H1 (cell line): Measurements from ENCODE around the gene MRPL47. TPM values are rescaled to one million over a fixed set of nuclear protein-coding genes. Genes with fewer than 3 reads are reported as not detected.

Experiments
- CTCF ChIA-PET: fragments of 300-600 bp; sonication (Branson Sonifier 250); formaldehyde crosslinking; loops from one replicate; lab custom pipeline; 2021; ENCODE audit not compliant: partially characterized antibody; lab: Charles Lee
- POLR2A ChIA-PET: fragments of 300-600 bp; sonication (Branson Sonifier 250); formaldehyde crosslinking; loops from one replicate; lab custom pipeline; 2021; ENCODE audit warnings: inconsistent platforms; ENCODE audit not compliant: partially characterized antibody; lab: Charles Lee
- DNase-seq, 2 experiments: peaks; one replicate each; pipeline versions ENCODE4 v3.0.0 to v3.0.0-alpha.2; 2010 to 2022; ENCODE audit warnings: low spot score in 2 of 2, low read depth in 1 of 2, mixed read lengths in 1 of 2
- FAIRE-seq: peaks from 2 replicates; lab custom pipeline; 2011; peaks lifted over from hg19 to GRCh38; lab: Jason Lieb, UNC
- H2AFZ ChIP-seq: 2 replicates; pipeline ENCODE4 v1.8.1; 2012; ENCODE audit warnings: low read length, inconsistent platforms
- H2AK5ac ChIP-seq: 2 replicates; pipeline ENCODE4 v1.6.1; 2013; ENCODE audit warnings: low read depth, low read length
- H2BK120ac ChIP-seq: replicated peaks from 2 replicates; pipeline ENCODE3; 2013; ENCODE audit warnings: low read depth, low read length, inconsistent platforms
- H2BK12ac ChIP-seq: 2 replicates; pipeline ENCODE4 v1.6.1; 2013; ENCODE audit warnings: low read depth, low read length
- H2BK15ac ChIP-seq: 2 replicates; pipeline ENCODE4 v1.6.1; 2013; ENCODE audit warnings: low read length
- H2BK20ac ChIP-seq: 2 replicates; pipeline ENCODE4 v1.6.1; 2013; ENCODE audit warnings: low read length
- H2BK5ac ChIP-seq: 2 replicates; pipeline ENCODE4 v1.6.1; 2013; ENCODE audit warnings: low read depth, low read length
- H3K14ac ChIP-seq: 2 replicates; pipeline ENCODE4 v1.6.1; 2013; ENCODE audit warnings: inconsistent platforms; ENCODE audit not compliant: insufficient read length
- H3K18ac ChIP-seq: 2 replicates; pipeline ENCODE4 v1.6.1; 2013; ENCODE audit warnings: low read length; ENCODE audit errors: extremely low read depth
- H3K23ac ChIP-seq: 2 replicates; pipeline ENCODE4 v1.6.1; 2013; ENCODE audit warnings: inconsistent platforms; ENCODE audit not compliant: insufficient read length
- H3K23me2 ChIP-seq: 2 replicates; pipeline ENCODE4 v1.6.1; 2013; ENCODE audit warnings: low read depth, low read length
- H3K27ac ChIP-seq: 2 replicates; pipeline ENCODE4 v1.6.1; 2011; ENCODE audit warnings: low read depth, low read length, inconsistent platforms
- H3K27me3 ChIP-seq, 4 experiments: replicated peaks in 1 of 4; 1 replicate in 1 of 4; 2 replicates in 3 of 4; pipeline versions ENCODE4 v1.6.1 to v1.8.1; 2011 to 2013; ENCODE audit warnings: low read length in 3 of 4, mild to moderate bottlenecking in 3 of 4, inconsistent platforms in 2 of 4, mixed read lengths in 2 of 4, moderate library complexity in 1 of 4; ENCODE audit not compliant: control insufficient read depth in 3 of 4, insufficient read depth in 3 of 4; ENCODE audit errors: extremely low read depth in 1 of 4
- H3K36me3 ChIP-seq, 4 experiments: 2 replicates each; pipeline versions ENCODE4 v1.6.1 to v1.8.1; 2011 to 2013; ENCODE audit warnings: mild to moderate bottlenecking in 4 of 4, low read length in 3 of 4, moderate library complexity in 2 of 4, control low read depth in 1 of 4, inconsistent platforms in 1 of 4; ENCODE audit not compliant: insufficient read depth in 4 of 4, control insufficient read depth in 2 of 4
- H3K4ac ChIP-seq: replicated peaks from 2 replicates; pipeline ENCODE3; 2013; ENCODE audit warnings: low read length, low read depth, mixed read lengths, inconsistent platforms; ENCODE audit not compliant: insufficient read length
- H3K4me1 ChIP-seq, 4 experiments: replicated peaks in 1 of 4; 1 replicate in 1 of 4; 2 replicates in 3 of 4; pipeline versions ENCODE4 v1.6.1 to v1.8.1; 2011 to 2013; ENCODE audit warnings: low read length in 3 of 4, inconsistent platforms in 2 of 4, mixed read lengths in 1 of 4; ENCODE audit not compliant: insufficient read depth in 4 of 4, control insufficient read depth in 3 of 4
- H3K4me2 ChIP-seq, 2 experiments: 2 replicates each; pipeline versions ENCODE4 v1.6.1 to v1.8.1; 2011 to 2013; ENCODE audit warnings: low read depth in 2 of 2, low read length in 2 of 2, control low read depth in 1 of 2, inconsistent platforms in 1 of 2, mild to moderate bottlenecking in 1 of 2; ENCODE audit not compliant: insufficient read depth in 1 of 2
- H3K4me3 ChIP-seq, 4 experiments: fragments of 200-600, 300-600 bp in 1 of 4; sonication (generic), shearing (Covaris generic), sonication (Bioruptor Twin) in 1 of 4; 2 replicates each; pipeline versions ENCODE4 v1.5.1 to v1.8.1; 2011 to 2016; ENCODE audit warnings: low read length in 4 of 4, low read depth in 3 of 4, control low read depth in 2 of 4, inconsistent platforms in 2 of 4, mild to moderate bottlenecking in 2 of 4, mixed read lengths in 1 of 4, moderate library complexity in 1 of 4; ENCODE audit not compliant: insufficient read depth in 2 of 4; ENCODE audit errors: extremely low read depth in 1 of 4
- H3K56ac ChIP-seq: replicated peaks from 2 replicates; pipeline ENCODE3; 2013; ENCODE audit warnings: low read depth, mild to moderate bottlenecking, mixed read lengths, low read length, inconsistent platforms; ENCODE audit not compliant: insufficient read length
- H3K79me1 ChIP-seq: 2 replicates; pipeline ENCODE4 v1.6.1; 2013; ENCODE audit warnings: low read depth, low read length, control low read depth
- H3K79me2 ChIP-seq, 2 experiments: 2 replicates each; pipeline versions ENCODE4 v1.6.1 to v1.8.1; 2012 to 2013; ENCODE audit warnings: low read length in 2 of 2, mild to moderate bottlenecking in 2 of 2, inconsistent platforms in 1 of 2; ENCODE audit not compliant: insufficient read depth in 2 of 2, control insufficient read depth in 1 of 2
- H3K9ac ChIP-seq, 4 experiments: replicated peaks in 1 of 4; 1 replicate in 1 of 4; 2 replicates in 3 of 4; pipeline versions ENCODE4 v1.6.1 to v1.8.1; 2011 to 2013; ENCODE audit warnings: low read depth in 3 of 4, low read length in 3 of 4, control low read depth in 2 of 4, mild to moderate bottlenecking in 2 of 4, moderate library complexity in 2 of 4, inconsistent platforms in 1 of 4; ENCODE audit errors: extremely low read depth in 1 of 4
- H3K9me3 ChIP-seq, 2 experiments: 2 replicates each; pipeline versions ENCODE4 v1.6.1 to v1.8.1; 2012 to 2013; ENCODE audit warnings: mild to moderate bottlenecking in 2 of 2, moderate library complexity in 2 of 2, control low read depth in 1 of 2, inconsistent platforms in 1 of 2, low read depth in 1 of 2, low read length in 1 of 2, mixed read lengths in 1 of 2; ENCODE audit not compliant: insufficient read depth in 2 of 2
- H4K20me1 ChIP-seq, 2 experiments: replicated peaks in 1 of 2; 2 replicates each; pipeline versions ENCODE3 to v1.8.1; 2011 to 2013; ENCODE audit warnings: inconsistent platforms in 2 of 2, low read length in 2 of 2, mild to moderate bottlenecking in 1 of 2; ENCODE audit not compliant: insufficient read depth in 2 of 2, control insufficient read depth in 1 of 2
- H4K5ac ChIP-seq: 2 replicates; pipeline ENCODE4 v1.6.1; 2013; ENCODE audit warnings: low read length, low read depth, mixed read lengths, inconsistent platforms; ENCODE audit not compliant: insufficient read length
- H4K8ac ChIP-seq: 2 replicates; pipeline ENCODE4 v1.8.0; 2013; ENCODE audit warnings: mild to moderate bottlenecking, moderate library complexity, low read length, inconsistent platforms; ENCODE audit not compliant: insufficient read depth; ENCODE audit errors: extremely low read depth
- H4K91ac ChIP-seq: replicated peaks from 2 replicates; pipeline ENCODE3; 2013; ENCODE audit warnings: low read length, mixed read lengths, inconsistent platforms; ENCODE audit not compliant: insufficient read length
- POLR2AphosphoS5 ChIP-seq: IDR thresholded peaks from 2 replicates; pipeline ENCODE4 v1.6.1; 2011; ENCODE audit warnings: low read depth, low read length
- RBBP5 ChIP-seq: IDR thresholded peaks from 2 replicates; pipeline ENCODE4 v1.7.1; 2012; ENCODE audit warnings: low read depth, mild to moderate bottlenecking, inconsistent platforms, low read length, moderate library complexity, borderline replicate concordance
- SP4 ChIP-seq: IDR thresholded peaks from 2 replicates; pipeline ENCODE4 v1.6.1; 2012; ENCODE audit warnings: low read length, inconsistent platforms
- WGBS, 2 experiments: shearing (Covaris generic) in 1 of 2; methylation state at CpG; one replicate each; pipeline versions ENCODE4 v1.1.6 to v1.1.7; 2013 to 2015; ENCODE audit warnings: low lambda C conversion rate in 2 of 2, mixed read lengths in 2 of 2, inconsistent platforms in 1 of 2, low coverage in 1 of 2, missing lambda C conversion rate in 1 of 2; ENCODE audit not compliant: insufficient replicate concordance in 2 of 2, insufficient coverage in 1 of 2, insufficient read length in 1 of 2; ENCODE audit errors: extremely low coverage in 1 of 2, missing lambda C conversion rate in 1 of 2; 5-methylcytosine and 5-hydroxymethylcytosine counted together
- polyA plus RNA-seq, 7 experiments: library from polyadenylated mRNA; depleted of rRNA in 3 of 7; stranded (reverse) in 5 of 7; unstranded in 2 of 7; fragments of >200 nt in 5 of 7; fragments of 200-250 nt in 2 of 7; gene quantifications; 1 replicate in 5 of 7; 2 replicates in 1 of 7; 4 replicates in 1 of 7; pipeline versions ENCODE4 v1.2.1 to v1.2.3, GENCODE V29; 2011 to 2013; ENCODE audit warnings: missing spikeins in 2 of 7, mixed read lengths in 2 of 7
- total RNA-seq: library from RNA; stranded (reverse); fragmentation: NEBNext Ultra II Directional; extraction: Animal tissue kit (Norgen Biotek cat#: 25700); gene quantifications from 2 replicates; pipeline ENCODE4 v1.2.1, GENCODE V29; 2021

The MRPL47 gene
- total and polyA plus RNA-seq, 2 of the 8 experiments (the other 6 are each of a cell fraction or from before 2014, with no cell fraction given) = 26.1 to 76.6 TPM

GRCh38 chr3:179541094-179541493 lies 63.3 kb downstream of the MRPL47 start:
- no peak overlapping the region for H4K5ac ChIP-seq
- H3K14ac ChIP-seq = no peak overlapping the region
- H3K56ac ChIP-seq = no peak overlapping the region
- H3K4me1 ChIP-seq = no peaks in the 10 kb centered on the region
- H3K23me2 ChIP-seq = no peaks in the 10 kb centered on the region
- H3K4me3 ChIP-seq = no peak overlapping the region
- ChIA-PET CTCF (interaction anchor here (0.5 kb wide), 1 partner anchor 38 kb away, joined by 3 read pairs; no protein-coding TSS in a partner anchor), POLR2A (no interaction called here)
- H2BK5ac ChIP-seq = no peak overlapping the region
- no peak overlapping the region for H3K23ac ChIP-seq
- H3K36me3 ChIP-seq = no peaks in the 10 kb centered on the region
- H3K79me2 ChIP-seq = no peaks in the 10 kb centered on the region
- H4K91ac ChIP-seq = no peak overlapping the region
- H2BK120ac ChIP-seq = no peak overlapping the region
- H2BK15ac ChIP-seq = no peak overlapping the region
- no peaks in the 10 kb centered on the region for H4K20me1 ChIP-seq
- no peak overlapping the region for H3K27ac ChIP-seq
- H4K8ac ChIP-seq = no peak overlapping the region
- H2BK12ac ChIP-seq = no peak overlapping the region
- H2BK20ac ChIP-seq = no peak overlapping the region
- 92% methylated on average over 2 of the region's 2 CpGs; no CpG with 5 or more reads in 1 of the 2 experiments for WGBS, 2 experiments
- H3K27me3 ChIP-seq = no peaks in the 10 kb centered on the region
- H3K9ac ChIP-seq = no peak overlapping the region
- H3K18ac ChIP-seq = no peak overlapping the region
- H3K4me2 ChIP-seq = no peak overlapping the region
- H3K79me1 ChIP-seq = no peaks in the 10 kb centered on the region
- no peak for FAIRE-seq
- no peak for DNase-seq
- peak overlapping the region; percentile 76; the same call in 1 of the 2 replicates for H2AFZ ChIP-seq
- no peak overlapping the region for H3K4ac ChIP-seq
- no peaks in the 10 kb centered on the region for H3K9me3 ChIP-seq
- H2AK5ac ChIP-seq = no peak overlapping the region
- TF ChIP-seq SP4 (no peak), RBBP5 (no peak), POLR2AphosphoS5 (no peak)
